ENCODE measurements around the gene ARMS2. TPM values are rescaled to one million over a fixed set of nuclear protein-coding genes. Genes with fewer than 3 reads are reported as not detected.

Gene ARMS2
- total RNA-seq, 1 donor from 2014 or later = not detected

- Histone ChIP-seq H3K4me1 (peaks cover 24% of the 10 kb centered on the region), H3K27me3 (no peaks in the 10 kb centered on the region), H3K9me3 (no peaks in the 10 kb centered on the region), H3K27ac (no peak overlapping the region), H3K4me3 (no peak overlapping the region), H3K36me3 (peaks cover 0 to 27% of the 10 kb centered on the region in 2 donors)
- no peak for DNase-seq (ENCODE audit: extremely low spot score in 2 of 2)
- intact Hi-C loops (cut with DNase I) = no loop called here
- no peak for TF ChIP-seq POLR2AphosphoS5 (IDR thresholded peaks at IDR 0.05; ENCODE audit: insufficient read depth in 1 of 2, low read depth in 1 of 2)
- no peak for TF ChIP-seq POLR2A (IDR thresholded peaks at IDR 0.05)
- TF ChIP-seq CTCF (IDR thresholded peaks at IDR 0.05) = no peak
These were observed 34.4 kb upstream of the ARMS2 start for GRCh38 chr10:122419876-122420623.

- Histone ChIP-seq H3K36me3 (peaks cover 0 to 27% of the 10 kb centered on the region in 2 donors), H3K4me1 (peaks cover 24% of the 10 kb centered on the region), H3K4me3 (no peak overlapping the region), H3K9me3 (no peaks in the 10 kb centered on the region), H3K27ac (no peak overlapping the region), H3K27me3 (no peaks in the 10 kb centered on the region)
- TF ChIP-seq CTCF (IDR thresholded peaks at IDR 0.05) = no peak
- TF ChIP-seq POLR2AphosphoS5 (IDR thresholded peaks at IDR 0.05; ENCODE audit: insufficient read depth in 1 of 2, low read depth in 1 of 2) = no peak
- no peak for TF ChIP-seq POLR2A (IDR thresholded peaks at IDR 0.05)
- intact Hi-C loops (cut with DNase I) = no loop called here
- no peak for DNase-seq (ENCODE audit: extremely low spot score in 2 of 2)
These were observed 33.8 kb upstream of the ARMS2 start for GRCh38 chr10:122420624-122421007.

- DNase-seq (ENCODE audit: extremely low spot score in 2 of 2) = no peak
- Histone ChIP-seq H3K36me3 (peaks cover 0 to 25% of the 10 kb centered on the region in 2 donors), H3K27me3 (no peaks in the 10 kb centered on the region), H3K27ac (no peak overlapping the region), H3K9me3 (no peaks in the 10 kb centered on the region), H3K4me1 (peaks cover 24% of the 10 kb centered on the region), H3K4me3 (no peak overlapping the region)
- intact Hi-C loops (cut with DNase I) = no loop called here
- TF ChIP-seq POLR2A (IDR thresholded peaks at IDR 0.05) (no peak), CTCF (IDR thresholded peaks at IDR 0.05) (no peak), POLR2AphosphoS5 (IDR thresholded peaks at IDR 0.05; ENCODE audit: insufficient read depth in 1 of 2, low read depth in 1 of 2) (no peak)
These were observed 33.3 kb upstream of the ARMS2 start for GRCh38 chr10:122421054-122421625.

GRCh38 chr10:122421742-122422141, 32.7 kb upstream of the ARMS2 start:
- intact Hi-C loops (cut with DNase I) = no loop called here

More at GRCh38 chr10:122421742-122422141, 32.7 kb upstream of the ARMS2 start:
- Histone ChIP-seq H3K36me3 (peaks cover 0 to 19% of the 10 kb centered on the region in 2 donors), H3K27me3 (no peaks in the 10 kb centered on the region), H3K27ac (no peak overlapping the region), H3K9me3 (no peaks in the 10 kb centered on the region), H3K4me1 (peaks cover 24% of the 10 kb centered on the region), H3K4me3 (no peak overlapping the region)
- no peak for TF ChIP-seq POLR2AphosphoS5 (IDR thresholded peaks at IDR 0.05; ENCODE audit: insufficient read depth in 1 of 2, low read depth in 1 of 2)
- no peak for TF ChIP-seq CTCF (IDR thresholded peaks at IDR 0.05)
- no peak for TF ChIP-seq POLR2A (IDR thresholded peaks at IDR 0.05)
- DNase-seq (ENCODE audit: extremely low spot score in 2 of 2) = no peak

Data from vagina (tissue), 2 donors.